Caco-2 (cell line): ENCODE results near the gene ZNF474. TPM values are rescaled to one million over a fixed set of nuclear protein-coding genes. Genes with fewer than 3 reads are reported as not detected.

Experiments
- BruUV-seq: library from RNA; stranded (reverse); fragments of 400-500 nt; replicated peaks from 2 replicates; lab custom pipeline; 2021; lab: Mats Ljungman, UMichigan
- CTCF ChIA-PET: fragments of 300-600 bp; sonication (Branson Sonifier 250); formaldehyde crosslinking; loops from one replicate; lab custom pipeline; 2022; ENCODE audit warnings: antibody characterized with exemption; lab: Charles Lee
- POLR2A ChIA-PET: fragments of 300-600 bp; sonication (Branson Sonifier 250); formaldehyde crosslinking; loops from one replicate; lab custom pipeline; 2022; ENCODE audit warnings: antibody characterized with exemption; lab: Charles Lee
- DNase-seq, 2 experiments: peaks; one replicate each; pipeline versions ENCODE4 v3.0.0 to v3.0.0-alpha.2; 2020 to 2022
- H3K27me3 ChIP-seq: replicated peaks from 2 replicates; pipeline ENCODE4 v1.6.0; 2011; ENCODE audit warnings: low read length; ENCODE audit not compliant: control insufficient read depth, insufficient read depth
- H3K36me3 ChIP-seq: 2 replicates; pipeline ENCODE4 v1.5.1; 2011; ENCODE audit warnings: low read length; ENCODE audit not compliant: control insufficient read depth, insufficient read depth
- H3K4me1 ChIP-seq: fragments of 250-450 bp; sonication (Bioruptor Pico); 2 replicates; pipeline ENCODE4 v1.5.1; 2020; ENCODE audit warnings: mild to moderate bottlenecking
- H3K4me3 ChIP-seq: 2 replicates; pipeline ENCODE4 v1.5.1; 2011; ENCODE audit warnings: low read depth, mild to moderate bottlenecking, control low read depth, low read length
- H3K9me3 ChIP-seq: fragments of 250-450 bp; sonication (Bioruptor Pico); 2 replicates; pipeline ENCODE4 v1.5.1; 2020; ENCODE audit warnings: mild to moderate bottlenecking, moderate library complexity
- H3K27ac Mint-ChIP-seq: one replicate; pipeline ENCODE4 v1.8.0; 2022; ENCODE audit warnings: mixed read lengths; ENCODE audit not compliant: unreplicated experiment
- H3K27me3 Mint-ChIP-seq: one replicate; pipeline ENCODE4 v1.8.0; 2022; ENCODE audit warnings: mixed read lengths; ENCODE audit not compliant: insufficient read depth, unreplicated experiment
- H3K36me3 Mint-ChIP-seq: one replicate; pipeline ENCODE4 v1.8.0; 2022; ENCODE audit warnings: mild to moderate bottlenecking, mixed read lengths; ENCODE audit not compliant: insufficient read depth, unreplicated experiment
- H3K4me1 Mint-ChIP-seq: one replicate; pipeline ENCODE4 v1.8.0; 2022; ENCODE audit warnings: low read depth, mixed read lengths; ENCODE audit not compliant: unreplicated experiment
- H3K4me3 Mint-ChIP-seq: one replicate; pipeline ENCODE4 v1.8.0; 2022; ENCODE audit warnings: mild to moderate bottlenecking, moderate library complexity, mixed read lengths; ENCODE audit not compliant: unreplicated experiment
- H3K9me3 Mint-ChIP-seq: one replicate; pipeline ENCODE4 v1.8.0; 2022; ENCODE audit warnings: mixed read lengths; ENCODE audit not compliant: unreplicated experiment
- CTCF ChIP-seq, 2 experiments: fragments of 200-600 bp in 1 of 2; IDR thresholded peaks; 1 replicate in 1 of 2; 2 replicates in 1 of 2; pipeline versions ENCODE4 v1.5.1 to v1.8.0; 2011 to 2022; ENCODE audit warnings: antibody characterized with exemption in 1 of 2, control low read depth in 1 of 2, inconsistent platforms in 1 of 2, low read depth in 1 of 2, low read length in 1 of 2, mild to moderate bottlenecking in 1 of 2, moderate library complexity in 1 of 2; ENCODE audit not compliant: insufficient read depth in 1 of 2, severe bottlenecking in 1 of 2, unreplicated experiment in 1 of 2
- intact Hi-C: fragments of 100-400 bp; cut with micrococcal nuclease; formaldehyde crosslinking; loops from one replicate; pipeline ENCODE4 v1.10.0; 2022; ENCODE audit not compliant: unreplicated experiment
- total RNA-seq: library from RNA; stranded (reverse); gene quantifications from 2 replicates; pipeline ENCODE4 v1.2.3, GENCODE V29; 2022

Gene ZNF474
- total RNA-seq, 1 experiment from 2014 or later: not detected

GRCh38 chr5:122154491-122154890 is 25.1 kb downstream of the ZNF474 start:
- peaks cover 12% of the 10 kb centered on the region for H3K27me3 Mint-ChIP-seq
- no peak overlapping the region for H3K27ac Mint-ChIP-seq
- DNase-seq: no peak
- H3K36me3 ChIP-seq: no peaks in the 10 kb centered on the region
- no peaks in the 10 kb centered on the region for H3K9me3 Mint-ChIP-seq
- POLR2A ChIA-PET: no interaction called here
- H3K4me3 ChIP-seq: no peak overlapping the region
- H3K4me1 Mint-ChIP-seq: no peaks in the 10 kb centered on the region
- H3K9me3 ChIP-seq: no peaks in the 10 kb centered on the region
- intact Hi-C loops: no loop called here
- H3K4me3 Mint-ChIP-seq: no peak overlapping the region
- no peak for TF ChIP-seq CTCF (IDR thresholded peaks at IDR 0.05; ENCODE audit: insufficient read depth in 1 of 2, low read depth in 1 of 2, low read length in 1 of 2, severe bottlenecking in 1 of 2, unreplicated experiment in 1 of 2)
- no peaks in the 10 kb centered on the region for H3K4me1 ChIP-seq
- no peaks in the 10 kb centered on the region for H3K27me3 ChIP-seq
- BruUV-seq: no TSS peak
- CTCF ChIA-PET: no interaction called here
- no peaks in the 10 kb centered on the region for H3K36me3 Mint-ChIP-seq

- H3K36me3 ChIP-seq: no peaks in the 10 kb centered on the region
- H3K9me3 Mint-ChIP-seq: no peaks in the 10 kb centered on the region
- H3K4me3 ChIP-seq: no peak overlapping the region
- intact Hi-C loops: no loop called here
- H3K27me3 ChIP-seq: no peaks in the 10 kb centered on the region
- no peak overlapping the region for H3K4me3 Mint-ChIP-seq
- TF ChIP-seq CTCF (IDR thresholded peaks at IDR 0.05; ENCODE audit: insufficient read depth in 1 of 2, low read depth in 1 of 2, low read length in 1 of 2, severe bottlenecking in 1 of 2, unreplicated experiment in 1 of 2): no peak
- no peaks in the 10 kb centered on the region for H3K4me1 Mint-ChIP-seq
- BruUV-seq: no TSS peak
- DNase-seq: no peak
- no peaks in the 10 kb centered on the region for H3K36me3 Mint-ChIP-seq
- ChIA-PET CTCF (no interaction called here), POLR2A (no interaction called here)
- H3K4me1 ChIP-seq: no peaks in the 10 kb centered on the region
- H3K27ac Mint-ChIP-seq: no peak overlapping the region
- H3K9me3 ChIP-seq: no peaks in the 10 kb centered on the region
- peaks cover 12% of the 10 kb centered on the region for H3K27me3 Mint-ChIP-seq
Measured at GRCh38 chr5:122154910-122155309, 25.6 kb downstream of the ZNF474 start.

GRCh38 chr5:122155546-122155945 is 26.2 kb downstream of the ZNF474 start:
- no peak overlapping the region for H3K27ac Mint-ChIP-seq
- no peak for TF ChIP-seq CTCF (IDR thresholded peaks at IDR 0.05; ENCODE audit: insufficient read depth in 1 of 2, low read depth in 1 of 2, low read length in 1 of 2, severe bottlenecking in 1 of 2, unreplicated experiment in 1 of 2)
- H3K27me3 Mint-ChIP-seq: peaks cover 12% of the 10 kb centered on the region
- Histone ChIP-seq H3K36me3 (no peaks in the 10 kb centered on the region), H3K27me3 (no peaks in the 10 kb centered on the region), H3K4me1 (no peaks in the 10 kb centered on the region), H3K9me3 (no peaks in the 10 kb centered on the region), H3K4me3 (no peak overlapping the region)
- no peaks in the 10 kb centered on the region for H3K9me3 Mint-ChIP-seq
- no peaks in the 10 kb centered on the region for H3K4me1 Mint-ChIP-seq
- CTCF ChIA-PET: no interaction called here
- no peak overlapping the region for H3K4me3 Mint-ChIP-seq
- BruUV-seq: no TSS peak
- intact Hi-C loops: no loop called here
- POLR2A ChIA-PET: no interaction called here
- DNase-seq: no peak
- no peaks in the 10 kb centered on the region for H3K36me3 Mint-ChIP-seq
